ENCODE data around the gene SLC10A7. TPM values are rescaled to one million over a fixed set of nuclear protein-coding genes. Genes with fewer than 3 reads are reported as not detected.

The SLC10A7 gene
- total RNA-seq, 2 donors from 2014 or later: 4.0 to 5.2 TPM

DNA sequence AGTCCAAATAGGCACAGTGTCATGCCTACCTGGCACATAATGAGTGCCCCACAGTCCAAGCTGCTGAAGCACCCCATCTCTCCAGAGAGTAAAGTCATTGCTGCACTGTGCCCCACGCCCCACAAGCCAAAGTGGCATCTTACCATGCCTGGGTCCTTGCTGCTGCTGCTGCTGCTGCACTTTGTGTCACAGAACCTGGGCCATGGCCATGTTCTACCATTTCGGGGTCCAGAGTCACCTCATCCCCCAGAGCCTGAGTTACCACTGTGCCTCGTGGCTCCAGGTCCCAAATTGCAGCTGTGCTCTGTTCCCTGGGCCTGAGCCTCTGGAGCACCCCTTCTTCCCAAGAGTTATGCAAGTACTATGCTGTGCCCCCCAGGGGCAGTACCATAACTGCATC, 40.5 kb downstream of the SLC10A7 start:
- Histone ChIP-seq H3K36me3 (no peaks in the 10 kb centered on the region), H3K4me3 (no peak overlapping the region), H3K27ac (no peak overlapping the region), H3K9me3 (peaks cover 3 to 22% of the 10 kb centered on the region in 2 donors), H3K4me1 (no peaks in the 10 kb centered on the region), H3K27me3 (no peaks in the 10 kb centered on the region)
- TF ChIP-seq CTCF (IDR thresholded peaks at IDR 0.05): no peak
- no peak for DNase-seq (ENCODE audit: low spot score)

DNA sequence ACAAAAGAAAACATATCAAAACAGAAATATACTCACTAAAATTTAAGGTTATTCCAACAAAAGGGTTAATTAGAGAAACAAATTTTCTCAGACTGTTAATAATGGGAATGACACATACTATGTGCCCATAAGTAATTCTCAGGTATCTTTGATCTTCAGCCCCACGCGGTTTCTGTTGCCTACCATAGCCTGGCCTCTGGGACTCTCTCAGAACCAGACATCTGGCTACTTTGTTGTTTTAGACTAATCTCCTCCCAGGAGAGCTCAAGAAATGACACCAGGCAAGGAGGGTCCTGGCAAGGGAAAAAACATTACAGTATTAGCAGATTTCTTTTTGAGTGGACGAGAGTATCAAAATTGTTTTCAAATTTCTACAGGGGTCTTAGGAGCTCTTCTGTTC, 43.7 kb downstream of the SLC10A7 start:
- Histone ChIP-seq H3K4me1 (no peaks in the 10 kb centered on the region), H3K27me3 (no peaks in the 10 kb centered on the region), H3K9me3 (peaks cover 3 to 8% of the 10 kb centered on the region in 2 donors), H3K36me3 (no peaks in the 10 kb centered on the region), H3K4me3 (no peak overlapping the region), H3K27ac (no peak overlapping the region)
- no peak for TF ChIP-seq CTCF (IDR thresholded peaks at IDR 0.05)
- no peak for DNase-seq (ENCODE audit: low spot score)

DNA sequence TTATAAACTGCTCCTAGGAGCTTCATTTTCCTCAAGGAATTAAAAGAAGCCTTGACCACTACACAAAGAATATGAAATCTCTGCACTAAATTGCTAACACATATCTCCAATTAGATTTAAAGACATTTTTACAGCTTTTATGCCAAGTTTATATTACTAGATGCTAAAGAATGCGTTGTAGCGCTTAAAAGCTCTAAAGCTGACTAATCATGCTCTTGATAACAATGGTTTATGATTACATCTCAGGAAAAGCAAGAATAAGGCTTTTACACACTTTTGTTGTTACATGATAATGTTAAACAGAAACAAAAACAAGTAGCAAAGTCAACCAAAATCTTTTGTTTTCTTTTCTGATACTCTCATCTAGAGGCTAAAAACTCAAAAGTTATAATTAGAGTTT, 44.7 kb downstream of the SLC10A7 start:
- Histone ChIP-seq H3K27ac (no peak overlapping the region), H3K4me3 (no peak overlapping the region), H3K4me1 (no peaks in the 10 kb centered on the region), H3K36me3 (no peaks in the 10 kb centered on the region), H3K27me3 (no peaks in the 10 kb centered on the region), H3K9me3 (no peaks in the 10 kb centered on the region)
- TF ChIP-seq CTCF (IDR thresholded peaks at IDR 0.05): no peak
- DNase-seq (ENCODE audit: low spot score): no peak

GRCh38 chr4:146472404-146472803, 49.3 kb downstream of the SLC10A7 start:
- no peak for TF ChIP-seq CTCF (IDR thresholded peaks at IDR 0.05)
- no peak for DNase-seq (ENCODE audit: low spot score)
- Histone ChIP-seq H3K27me3 (no peaks in the 10 kb centered on the region), H3K4me3 (no peak overlapping the region), H3K4me1 (no peaks in the 10 kb centered on the region), H3K27ac (no peak overlapping the region), H3K36me3 (no peaks in the 10 kb centered on the region), H3K9me3 (no peaks in the 10 kb centered on the region)

- Histone ChIP-seq H3K27ac (no peak overlapping the region), H3K4me1 (no peaks in the 10 kb centered on the region), H3K27me3 (no peaks in the 10 kb centered on the region), H3K9me3 (no peaks in the 10 kb centered on the region), H3K4me3 (no peak overlapping the region), H3K36me3 (no peaks in the 10 kb centered on the region)
- no peak for DNase-seq (ENCODE audit: low spot score)
- no peak for TF ChIP-seq CTCF (IDR thresholded peaks at IDR 0.05)
Measured at GRCh38 chr4:146470604-146471003, 51.1 kb downstream of the SLC10A7 start.

- H3K4me3 ChIP-seq: no peak overlapping the region
- TF ChIP-seq CTCF (IDR thresholded peaks at IDR 0.05): no peak
- no peaks in the 10 kb centered on the region for H3K4me1 ChIP-seq
- H3K9me3 ChIP-seq: no peaks in the 10 kb centered on the region
- H3K27ac ChIP-seq: no peak overlapping the region
- H3K27me3 ChIP-seq: no peaks in the 10 kb centered on the region
- no peaks in the 10 kb centered on the region for H3K36me3 ChIP-seq
- DNase-seq (ENCODE audit: low spot score): no peak
Measured at GRCh38 chr4:146469022-146469421, 52.7 kb downstream of the SLC10A7 start.

All from right atrium auricular region (tissue), 2 donors.